ENCODE data around the gene CRYBB1.

CRYBB1 gene

DNA sequence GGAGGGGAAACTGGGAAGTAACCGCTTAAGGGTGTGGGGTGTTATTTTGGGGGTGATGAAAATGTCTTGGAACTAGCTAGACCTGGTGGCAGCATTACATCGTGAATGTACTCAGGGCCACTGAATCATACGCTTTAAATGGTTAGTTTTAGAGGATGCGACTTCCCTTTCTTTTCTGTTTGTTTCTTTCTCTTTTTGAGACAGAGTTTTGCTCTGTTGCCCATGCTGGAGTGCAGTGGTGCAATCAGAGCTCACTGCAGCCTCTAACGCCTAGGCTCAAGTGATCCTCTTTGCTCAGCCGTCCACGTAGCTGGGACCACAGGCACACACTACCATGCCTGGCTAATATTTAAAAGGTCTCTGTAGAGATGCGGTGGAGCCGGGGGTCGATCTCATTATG lies 34.0 kb upstream of the CRYBB1 start:
- Histone ChIP-seq H3K36me3 (ENCODE audit: control insufficient read depth, low read depth, low read length) (no peaks in the 10 kb centered on the region), H3K27me3 (ENCODE audit: control insufficient read depth, insufficient read depth, low read length) (no peaks in the 10 kb centered on the region)

DNA sequence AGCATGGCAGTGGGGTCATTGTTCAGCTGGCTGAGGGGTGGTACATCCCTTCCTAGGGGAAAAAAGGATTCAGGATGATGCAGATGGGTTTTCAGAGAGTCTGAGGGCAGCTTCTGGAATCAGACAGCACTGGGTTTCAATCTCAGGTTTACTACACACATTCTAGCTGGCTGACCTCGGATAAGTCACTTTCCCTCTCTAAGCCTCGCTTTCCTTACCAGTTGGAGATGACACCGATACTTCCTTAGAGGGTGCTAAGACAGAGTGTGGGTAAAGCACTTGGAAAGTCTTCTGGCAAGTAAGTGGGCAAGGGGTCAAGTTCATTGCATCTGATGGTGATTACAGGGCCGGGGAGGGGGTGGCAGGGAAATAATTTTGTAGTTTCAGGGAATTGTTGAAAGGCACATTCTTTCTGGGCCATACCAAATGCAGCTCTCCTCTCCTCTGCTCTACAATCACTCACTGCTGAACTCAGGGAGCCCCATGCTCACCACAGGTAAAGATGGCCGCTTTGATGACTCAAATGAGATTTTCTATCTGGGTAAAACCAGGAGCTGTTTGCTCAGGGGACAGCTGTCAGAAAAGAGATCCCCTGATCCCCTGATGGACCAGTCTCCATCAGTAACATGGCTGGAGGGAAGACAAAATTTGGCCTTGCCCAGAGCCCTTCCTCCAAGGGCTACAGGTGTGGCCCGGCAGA lies 33.0 kb upstream of the CRYBB1 start:
- Histone ChIP-seq H3K27ac (ENCODE audit: low read length) (no peak overlapping the region), H3K4me1 (ENCODE audit: control insufficient read depth, low read depth, low read length) (peaks cover 33% of the 10 kb centered on the region), H3K36me3 (ENCODE audit: control insufficient read depth, low read depth, low read length) (no peaks in the 10 kb centered on the region), H3K27me3 (ENCODE audit: control insufficient read depth, insufficient read depth, low read length) (no peaks in the 10 kb centered on the region), H3K4me3 (ENCODE audit: low read length) (no peak overlapping the region), H3K9ac (ENCODE audit: low read length) (no peak overlapping the region), H3K9me3 (ENCODE audit: control insufficient read depth, low read depth, low read length) (no peaks in the 10 kb centered on the region)

More for the DNA sequence above, 34.0 kb upstream of the CRYBB1 start:
- Histone ChIP-seq H3K4me1 (ENCODE audit: control insufficient read depth, low read depth, low read length) (peaks cover 23% of the 10 kb centered on the region), H3K4me3 (ENCODE audit: low read length) (no peak overlapping the region), H3K9ac (ENCODE audit: low read length) (no peak overlapping the region), H3K9me3 (ENCODE audit: control insufficient read depth, low read depth, low read length) (no peaks in the 10 kb centered on the region), H3K27ac (ENCODE audit: low read length) (no peak overlapping the region)

DNA sequence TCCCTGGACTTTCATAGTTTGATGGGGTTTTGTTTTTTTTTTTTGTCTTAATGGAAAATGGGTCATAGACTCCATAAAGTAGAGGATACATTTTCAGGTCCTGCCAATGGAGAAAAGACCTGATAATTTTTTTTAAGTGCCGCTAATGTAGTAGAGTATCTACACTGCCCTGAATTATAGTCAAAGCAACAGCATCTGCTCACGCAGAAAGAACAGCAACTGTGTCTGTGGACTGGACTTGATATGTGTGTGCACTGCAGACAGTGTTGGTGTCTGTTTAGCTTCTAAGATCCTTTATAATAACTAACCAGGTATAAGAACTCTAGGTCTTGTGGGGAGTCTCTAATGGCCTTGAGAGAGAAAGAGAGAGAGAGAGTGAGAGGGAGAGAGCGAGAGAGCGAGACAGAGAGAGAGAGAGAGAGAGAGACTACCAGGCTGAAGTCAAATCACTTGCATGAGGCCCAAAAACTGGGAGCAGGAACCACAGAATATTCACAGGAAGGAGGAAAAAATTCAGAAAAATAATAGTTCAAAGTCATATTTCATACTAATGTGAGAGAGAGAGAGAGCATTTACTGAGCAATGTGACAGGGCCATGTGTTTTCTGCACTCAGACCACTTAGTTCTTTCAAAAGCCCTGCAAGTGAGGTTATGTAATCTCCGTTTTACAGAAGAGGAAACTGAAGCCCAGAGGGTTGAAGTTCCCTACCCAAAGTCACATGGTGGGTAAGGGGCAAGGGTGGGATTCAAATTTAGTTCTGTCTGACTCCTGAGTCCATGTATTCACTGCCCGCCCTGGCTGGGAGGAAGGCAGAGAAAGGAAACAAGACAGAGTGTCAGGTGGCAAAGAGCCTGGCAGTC lies 30.9 kb upstream of the CRYBB1 start:
- no peaks in the 10 kb centered on the region for H3K9me3 ChIP-seq (ENCODE audit: control insufficient read depth, low read depth, low read length)
- H3K27ac ChIP-seq (ENCODE audit: low read length): peak overlapping the region; percentile 29
- H3K4me1 ChIP-seq (ENCODE audit: control insufficient read depth, low read depth, low read length): peaks cover 53% of the 10 kb centered on the region
- peak overlapping the region; percentile 63 for H3K9ac ChIP-seq (ENCODE audit: low read length)
- no peaks in the 10 kb centered on the region for H3K27me3 ChIP-seq (ENCODE audit: control insufficient read depth, insufficient read depth, low read length)
- peak overlapping the region; percentile 33 for H3K4me3 ChIP-seq (ENCODE audit: low read length)
- H3K36me3 ChIP-seq (ENCODE audit: control insufficient read depth, low read depth, low read length): no peaks in the 10 kb centered on the region

DNA sequence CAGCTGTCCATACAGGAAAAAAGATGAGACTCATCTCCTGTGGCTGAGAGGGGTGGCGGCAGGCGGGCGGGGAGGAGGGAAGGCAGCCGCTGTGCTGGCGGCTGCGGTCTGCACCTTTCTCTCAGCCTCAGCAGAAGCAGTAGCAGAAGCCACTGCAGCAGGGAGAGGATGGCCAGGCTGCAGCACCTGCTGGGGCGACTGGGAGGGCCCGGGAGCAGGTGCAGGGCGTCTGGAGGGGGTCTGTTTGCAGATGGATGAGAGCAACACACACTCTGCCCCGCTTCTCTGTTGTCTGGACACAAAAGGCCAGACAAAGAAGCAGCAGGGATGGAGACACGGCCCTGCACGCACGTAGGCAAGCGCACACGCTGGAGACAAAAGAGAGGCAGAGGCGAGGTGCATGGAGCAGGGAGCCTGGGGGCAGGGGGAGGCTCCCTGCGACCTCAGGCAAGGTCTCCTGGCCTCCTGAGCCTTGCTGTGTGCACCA lies 30.2 kb upstream of the CRYBB1 start:
- peak overlapping the region; percentile 63 for H3K9ac ChIP-seq (ENCODE audit: low read length)
- H3K4me1 ChIP-seq (ENCODE audit: control insufficient read depth, low read depth, low read length): peaks cover 60% of the 10 kb centered on the region
- H3K9me3 ChIP-seq (ENCODE audit: control insufficient read depth, low read depth, low read length): no peaks in the 10 kb centered on the region
- H3K36me3 ChIP-seq (ENCODE audit: control insufficient read depth, low read depth, low read length): no peaks in the 10 kb centered on the region
- H3K27me3 ChIP-seq (ENCODE audit: control insufficient read depth, insufficient read depth, low read length): no peaks in the 10 kb centered on the region
- peak overlapping the region; percentile 33 for H3K4me3 ChIP-seq (ENCODE audit: low read length)
- peak overlapping the region; percentile 29 for H3K27ac ChIP-seq (ENCODE audit: low read length)

DNA sequence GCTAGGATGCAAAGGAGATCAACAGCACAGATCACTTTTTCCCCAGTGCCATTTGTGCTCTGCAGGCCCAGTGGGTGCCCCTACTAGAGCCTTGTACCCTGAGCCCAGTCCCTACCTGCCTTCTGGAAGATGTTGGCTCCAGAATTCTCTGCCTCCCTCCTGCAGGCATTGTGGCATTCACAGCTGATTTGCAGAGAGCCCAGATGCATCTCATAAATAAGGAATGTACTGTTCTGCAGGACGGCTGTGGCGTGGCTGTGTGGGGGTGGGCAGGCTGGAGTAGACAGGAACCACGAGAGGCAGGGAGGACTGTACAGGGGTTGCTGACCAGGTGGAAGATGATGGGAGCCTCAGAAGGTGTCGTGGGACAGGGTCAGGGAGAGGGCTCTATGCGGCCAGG lies 28.3 kb upstream of the CRYBB1 start:
- no peaks in the 10 kb centered on the region for H3K36me3 ChIP-seq (ENCODE audit: control insufficient read depth, low read depth, low read length)
- H3K9me3 ChIP-seq (ENCODE audit: control insufficient read depth, low read depth, low read length): no peaks in the 10 kb centered on the region
- H3K27ac ChIP-seq (ENCODE audit: low read length): no peak overlapping the region
- H3K27me3 ChIP-seq (ENCODE audit: control insufficient read depth, insufficient read depth, low read length): no peaks in the 10 kb centered on the region
- H3K4me3 ChIP-seq (ENCODE audit: low read length): no peak overlapping the region
- H3K9ac ChIP-seq (ENCODE audit: low read length): no peak overlapping the region
- peaks cover 78% of the 10 kb centered on the region for H3K4me1 ChIP-seq (ENCODE audit: control insufficient read depth, low read depth, low read length)

DNA sequence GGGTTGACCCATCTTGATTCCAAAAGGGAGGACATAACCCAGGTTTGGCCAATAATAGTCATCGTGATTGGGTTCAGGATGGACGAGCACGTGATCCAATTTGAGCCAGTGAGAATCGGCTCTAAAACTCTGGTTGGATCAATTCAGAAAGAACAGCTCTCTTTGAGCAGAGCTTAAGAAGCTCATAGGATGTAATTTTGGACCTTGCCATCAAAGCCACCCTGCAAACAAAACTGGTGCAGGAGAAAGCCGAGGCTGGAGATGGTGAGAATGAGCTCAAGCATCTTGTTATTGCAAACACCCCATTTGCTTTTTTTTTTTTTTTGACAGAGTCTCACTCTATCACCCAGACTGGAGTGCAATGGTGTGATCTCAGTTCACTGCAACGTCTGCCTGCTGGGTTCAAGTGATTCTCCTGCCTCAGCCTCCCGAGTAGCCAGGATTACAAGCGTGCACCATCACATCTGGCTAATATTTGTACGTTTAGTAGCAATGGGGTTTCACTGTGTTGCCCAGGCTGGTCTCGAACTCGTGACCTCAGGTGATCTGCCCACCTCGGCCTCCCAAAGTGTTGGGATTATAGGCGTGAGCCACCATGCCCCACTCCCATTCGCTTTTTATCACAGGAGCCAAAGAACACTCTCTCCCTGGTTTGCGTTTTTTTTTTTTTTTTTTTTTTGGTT lies 25.7 kb upstream of the CRYBB1 start:
- H3K9me3 ChIP-seq (ENCODE audit: control insufficient read depth, low read depth, low read length): no peaks in the 10 kb centered on the region
- H3K4me1 ChIP-seq (ENCODE audit: control insufficient read depth, low read depth, low read length): peaks cover 86% of the 10 kb centered on the region
- no peaks in the 10 kb centered on the region for H3K36me3 ChIP-seq (ENCODE audit: control insufficient read depth, low read depth, low read length)
- H3K9ac ChIP-seq (ENCODE audit: low read length): no peak overlapping the region
- peak overlapping the region; percentile 27 for H3K27ac ChIP-seq (ENCODE audit: low read length)
- H3K27me3 ChIP-seq (ENCODE audit: control insufficient read depth, insufficient read depth, low read length): no peaks in the 10 kb centered on the region
- H3K4me3 ChIP-seq (ENCODE audit: low read length): no peak overlapping the region

DNA sequence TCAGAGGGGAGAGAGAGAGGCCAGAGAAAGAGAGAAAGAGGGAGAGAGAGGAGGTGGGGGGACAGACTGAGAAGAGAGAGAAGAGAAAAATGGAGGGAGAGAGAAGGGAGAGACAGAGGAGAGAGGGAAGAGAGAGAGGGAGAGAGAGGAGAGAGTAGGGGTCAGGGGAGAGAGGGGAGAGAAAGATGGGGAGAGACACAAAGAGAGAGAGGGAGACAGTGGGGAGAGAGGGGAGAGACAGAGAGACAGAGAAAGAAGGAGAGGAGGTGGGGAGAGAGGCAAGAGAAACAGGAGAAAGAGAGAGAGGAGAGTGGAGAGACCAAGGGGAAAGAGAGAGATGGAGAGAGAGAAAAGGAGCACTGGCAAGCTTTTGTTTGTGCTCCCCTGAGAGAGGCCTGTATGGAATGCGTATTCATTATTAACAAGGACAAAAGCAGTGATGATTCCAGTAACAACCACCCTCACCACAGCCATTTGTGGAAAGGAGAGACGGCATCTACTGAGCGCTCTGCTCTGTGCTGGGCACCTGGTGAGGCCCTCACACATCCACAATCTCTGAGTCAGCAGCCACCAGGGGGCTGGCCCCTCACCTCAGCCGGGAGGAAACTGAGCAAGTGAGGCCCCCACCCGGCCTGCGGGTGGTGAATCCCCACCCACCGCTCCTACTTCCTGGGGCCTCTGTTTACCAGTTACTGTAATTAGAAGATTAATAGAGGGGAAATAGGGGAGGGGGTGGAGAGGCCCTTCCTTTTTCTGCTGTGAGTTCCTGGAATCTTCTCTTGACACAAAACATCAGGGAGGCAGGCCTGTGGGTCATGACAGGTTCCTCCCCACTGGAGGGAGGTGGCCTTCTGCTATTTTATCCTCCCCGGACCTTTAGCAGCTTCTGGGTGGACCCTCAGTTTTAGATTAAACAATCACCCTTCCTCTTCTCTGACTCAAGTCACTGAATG lies 24.9 kb upstream of the CRYBB1 start:
- H3K4me1 ChIP-seq (ENCODE audit: control insufficient read depth, low read depth, low read length): peaks cover 81% of the 10 kb centered on the region

DNA sequence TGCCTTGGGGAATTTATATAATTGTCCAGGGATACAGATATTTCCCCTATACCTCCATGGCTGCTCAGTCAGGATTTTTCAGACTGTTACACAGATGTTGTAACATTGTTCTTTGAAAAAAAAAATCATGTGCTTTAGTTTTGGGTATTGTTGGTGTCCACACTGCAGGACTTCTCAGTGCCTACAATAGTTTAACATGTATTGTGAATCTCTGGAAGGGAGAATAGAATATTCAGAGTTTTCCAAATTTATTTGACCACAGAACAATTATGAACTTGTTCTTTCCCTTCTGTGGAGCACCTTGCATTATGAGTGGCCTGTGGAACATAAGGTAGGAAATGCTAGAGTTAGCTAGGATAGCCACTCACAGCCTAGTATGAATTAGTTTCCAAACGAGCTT lies 18.5 kb upstream of the CRYBB1 start:
- peaks cover 24% of the 10 kb centered on the region for H3K4me1 ChIP-seq (ENCODE audit: control insufficient read depth, low read depth, low read length)

More for the DNA sequence above, 24.9 kb upstream of the CRYBB1 start:
- H3K9ac ChIP-seq (ENCODE audit: low read length): peak overlapping the region; percentile 28
- H3K4me3 ChIP-seq (ENCODE audit: low read length): peak overlapping the region; percentile 10
- peak overlapping the region; percentile 27 for H3K27ac ChIP-seq (ENCODE audit: low read length)
- no peaks in the 10 kb centered on the region for H3K27me3 ChIP-seq (ENCODE audit: control insufficient read depth, insufficient read depth, low read length)
- H3K9me3 ChIP-seq (ENCODE audit: control insufficient read depth, low read depth, low read length): no peaks in the 10 kb centered on the region
- H3K36me3 ChIP-seq (ENCODE audit: control insufficient read depth, low read depth, low read length): no peaks in the 10 kb centered on the region

DNA sequence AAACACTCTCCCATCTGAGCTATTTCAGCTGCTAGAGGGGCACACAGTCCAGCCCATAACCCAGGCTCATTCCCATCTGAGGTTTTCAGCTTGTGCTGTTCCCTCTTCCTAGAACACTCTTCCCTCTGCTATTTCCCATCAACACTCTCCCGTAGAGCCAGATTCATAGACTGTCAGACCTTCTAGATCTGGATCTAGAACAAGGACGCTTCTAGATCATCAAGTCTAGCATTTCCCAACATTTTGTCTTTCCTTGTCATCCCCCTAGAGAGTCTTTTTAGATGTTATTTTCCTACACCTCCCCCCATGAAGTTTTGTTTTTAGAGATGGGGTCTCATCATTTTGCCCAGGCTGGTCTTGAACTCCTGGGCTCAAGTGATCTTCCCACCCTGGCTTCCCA lies 17.3 kb upstream of the CRYBB1 start:
- H3K9ac ChIP-seq (ENCODE audit: low read length): no peak overlapping the region

More for the DNA sequence above, 18.5 kb upstream of the CRYBB1 start:
- Histone ChIP-seq H3K9me3 (ENCODE audit: control insufficient read depth, low read depth, low read length) (no peaks in the 10 kb centered on the region), H3K36me3 (ENCODE audit: control insufficient read depth, low read depth, low read length) (no peaks in the 10 kb centered on the region), H3K27ac (ENCODE audit: low read length) (no peak overlapping the region), H3K27me3 (ENCODE audit: control insufficient read depth, insufficient read depth, low read length) (no peaks in the 10 kb centered on the region), H3K4me3 (ENCODE audit: low read length) (no peak overlapping the region), H3K9ac (ENCODE audit: low read length) (no peak overlapping the region)

DNA sequence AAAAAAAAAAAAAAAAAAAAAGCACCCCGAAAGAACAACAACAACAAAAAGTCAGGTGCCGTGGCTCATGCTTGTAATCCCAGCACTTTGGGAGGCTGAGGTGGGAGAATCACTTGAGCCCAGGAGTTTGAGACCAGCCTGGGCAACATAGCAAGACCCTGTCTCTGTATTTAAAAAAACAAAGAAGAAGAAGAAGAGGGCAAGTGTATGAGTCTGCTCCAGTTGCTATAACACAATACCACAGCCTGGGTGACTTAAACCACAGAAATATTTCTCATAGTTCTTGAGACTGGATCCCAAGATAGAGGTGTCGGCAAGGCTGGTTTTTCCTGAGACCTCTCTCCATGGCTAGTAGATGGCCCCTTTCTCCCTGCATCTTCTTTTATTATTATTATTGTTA lies 16.4 kb upstream of the CRYBB1 start:
- no peaks in the 10 kb centered on the region for H3K36me3 ChIP-seq (ENCODE audit: control insufficient read depth, low read depth, low read length)
- H3K9me3 ChIP-seq (ENCODE audit: control insufficient read depth, low read depth, low read length): no peaks in the 10 kb centered on the region
- H3K4me3 ChIP-seq (ENCODE audit: low read length): no peak overlapping the region
- no peak overlapping the region for H3K9ac ChIP-seq (ENCODE audit: low read length)
- H3K27me3 ChIP-seq (ENCODE audit: control insufficient read depth, insufficient read depth, low read length): no peaks in the 10 kb centered on the region
- peaks cover 6% of the 10 kb centered on the region for H3K4me1 ChIP-seq (ENCODE audit: control insufficient read depth, low read depth, low read length)
- H3K27ac ChIP-seq (ENCODE audit: low read length): no peak overlapping the region

More for the DNA sequence above, 17.3 kb upstream of the CRYBB1 start:
- Histone ChIP-seq H3K27ac (ENCODE audit: low read length) (no peak overlapping the region), H3K4me1 (ENCODE audit: control insufficient read depth, low read depth, low read length) (peaks cover 12% of the 10 kb centered on the region), H3K4me3 (ENCODE audit: low read length) (no peak overlapping the region), H3K9me3 (ENCODE audit: control insufficient read depth, low read depth, low read length) (no peaks in the 10 kb centered on the region), H3K27me3 (ENCODE audit: control insufficient read depth, insufficient read depth, low read length) (no peaks in the 10 kb centered on the region), H3K36me3 (ENCODE audit: control insufficient read depth, low read depth, low read length) (no peaks in the 10 kb centered on the region)
